GM19351 (cell line): ENCODE measurements around the gene LAP3.
"Not testable (repeated sequence)": the region's sequence is repeated elsewhere in the genome, so short reads cannot be mapped to it uniquely, and the experiment has no call there.

Experiments
- ATAC-seq: cut with Tn5 transposase; IDR thresholded peaks from one replicate; pipeline ENCODE4 v1.9.1; 2021; ENCODE audit warnings: mild to moderate bottlenecking, moderate library complexity; ENCODE audit not compliant: unreplicated experiment

The LAP3 gene

DNA sequence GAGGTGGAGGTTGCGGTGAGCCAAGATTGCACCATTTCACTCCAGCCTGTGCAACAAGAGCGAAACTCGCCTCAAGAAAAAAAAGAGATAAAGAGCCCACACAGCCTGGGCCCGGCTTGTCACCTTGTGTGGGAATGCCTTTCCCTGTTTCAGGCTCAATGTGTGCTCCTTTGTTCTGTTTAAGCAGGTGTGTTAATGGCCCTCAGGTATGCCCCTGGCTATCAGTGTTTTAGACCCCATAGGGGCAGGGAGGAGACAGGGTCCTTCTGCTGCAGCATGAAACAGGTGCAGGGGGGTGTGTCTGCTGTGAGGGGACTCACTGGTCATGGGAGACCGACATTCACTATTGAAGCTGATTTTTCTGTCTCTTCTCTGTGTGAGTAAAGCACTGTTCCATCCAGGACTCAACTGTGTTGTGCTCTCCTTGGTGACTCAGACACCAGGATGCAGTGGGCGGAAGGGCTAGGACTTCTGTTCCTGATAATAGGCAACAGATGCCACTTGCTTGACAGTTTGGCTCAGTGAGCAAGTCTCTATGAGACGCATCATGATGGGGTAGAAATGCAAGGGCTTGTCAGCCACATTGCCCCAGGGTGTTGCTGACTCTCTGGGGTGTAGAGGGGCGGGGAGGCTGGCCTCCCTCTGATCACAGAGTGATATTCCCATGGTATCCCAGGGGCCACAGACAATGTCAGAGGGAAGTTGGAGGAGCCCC is 15.6 kb upstream of the LAP3 start:
- no peak for ATAC-seq

DNA sequence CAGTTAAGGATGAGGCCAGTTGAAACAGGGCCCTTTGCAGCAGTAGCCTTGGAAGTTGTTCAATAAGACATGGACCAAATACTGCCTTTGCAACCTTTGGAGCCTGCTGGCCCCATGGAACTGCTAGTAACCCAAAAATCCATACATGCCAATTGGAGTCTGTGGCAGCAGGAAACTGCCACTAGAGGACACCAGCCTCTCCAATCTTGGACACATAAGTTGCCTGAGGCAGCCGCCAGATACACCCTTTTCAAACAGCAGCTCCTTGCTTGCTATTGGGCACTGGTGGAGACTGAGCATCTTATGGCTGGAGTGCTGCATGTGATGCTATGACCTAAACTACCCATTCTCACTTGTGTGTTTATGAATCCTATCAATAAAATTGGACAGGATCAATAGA is 14.8 kb upstream of the LAP3 start:
- ATAC-seq: no peak

DNA sequence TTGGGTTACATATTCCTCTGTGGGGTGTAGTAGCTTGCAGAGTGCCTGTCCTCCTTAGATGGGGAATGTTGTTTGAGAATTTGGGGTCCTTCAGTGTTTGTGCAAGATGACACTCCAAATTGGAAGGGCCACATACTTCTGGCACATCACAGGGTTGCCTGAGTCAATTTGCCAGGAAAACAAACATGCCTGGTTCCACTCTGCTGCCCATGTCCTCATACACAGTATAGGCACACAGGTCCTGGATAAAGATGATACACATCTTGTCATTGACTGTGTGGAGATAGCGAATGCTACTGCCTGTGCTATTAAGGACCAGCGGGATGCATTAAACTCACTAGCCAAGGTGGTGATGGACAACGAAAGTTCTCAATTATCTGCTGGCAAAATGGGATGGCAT is 11.2 kb upstream of the LAP3 start:
- no peak for ATAC-seq

DNA sequence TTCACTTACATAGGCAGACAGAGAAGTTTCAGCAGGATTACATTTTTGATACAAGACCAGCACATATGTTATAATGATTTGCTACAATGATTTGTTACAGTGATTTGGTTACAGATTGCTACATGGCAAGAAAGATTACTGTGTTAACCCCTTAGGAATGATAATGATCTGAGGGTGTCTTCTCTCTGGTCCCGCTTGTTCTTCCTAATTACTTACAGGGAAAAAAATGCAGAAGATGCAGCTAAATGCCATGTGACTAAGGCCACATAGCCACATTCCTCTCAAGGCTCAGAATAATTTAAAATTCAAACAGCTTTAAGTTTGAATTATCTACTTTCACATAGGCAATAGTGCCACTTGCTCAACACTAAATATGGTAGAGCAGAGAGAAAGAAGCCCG is 9.7 kb upstream of the LAP3 start:
- ATAC-seq: no peak

DNA sequence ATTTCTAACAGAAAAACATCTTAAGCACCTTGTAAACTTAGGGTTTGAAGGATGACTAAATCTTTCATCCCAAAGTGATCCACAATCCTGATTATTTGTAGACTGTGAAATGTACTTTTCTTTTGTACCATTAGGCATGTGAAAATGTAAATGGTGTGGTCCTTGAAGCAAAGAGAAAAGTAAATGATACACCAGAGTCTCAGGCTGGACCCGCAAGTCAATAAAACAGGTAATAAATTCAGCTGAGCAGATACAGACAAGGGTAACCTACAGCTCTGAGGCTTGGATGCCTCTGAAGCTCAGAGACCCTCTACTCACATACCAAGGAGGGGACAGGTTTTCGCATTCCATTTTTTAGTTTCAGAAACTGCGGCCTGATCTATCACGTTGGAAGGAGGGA is 2.8 kb upstream of the LAP3 start:
- no peak for ATAC-seq

DNA sequence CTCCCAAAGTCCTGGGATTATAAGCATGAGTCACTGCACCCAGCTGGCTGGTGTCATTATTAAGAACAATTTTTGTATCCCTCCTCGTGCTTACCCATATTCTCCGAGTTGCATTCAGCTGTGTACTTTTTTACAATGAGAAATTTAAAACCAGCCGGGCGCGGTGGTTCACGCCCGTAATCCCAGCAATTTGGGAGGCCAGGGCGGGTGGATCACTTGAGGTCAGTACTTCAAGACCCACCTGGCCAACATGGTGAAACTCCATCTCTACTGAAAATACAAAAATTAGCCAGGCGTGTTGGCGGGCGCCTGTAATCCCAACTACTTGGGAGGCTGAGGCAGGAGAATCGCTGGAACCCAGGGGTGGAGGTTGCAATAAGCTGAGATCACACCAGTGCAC is 1.8 kb upstream of the LAP3 start:
- ATAC-seq: not testable (repeated sequence)

DNA sequence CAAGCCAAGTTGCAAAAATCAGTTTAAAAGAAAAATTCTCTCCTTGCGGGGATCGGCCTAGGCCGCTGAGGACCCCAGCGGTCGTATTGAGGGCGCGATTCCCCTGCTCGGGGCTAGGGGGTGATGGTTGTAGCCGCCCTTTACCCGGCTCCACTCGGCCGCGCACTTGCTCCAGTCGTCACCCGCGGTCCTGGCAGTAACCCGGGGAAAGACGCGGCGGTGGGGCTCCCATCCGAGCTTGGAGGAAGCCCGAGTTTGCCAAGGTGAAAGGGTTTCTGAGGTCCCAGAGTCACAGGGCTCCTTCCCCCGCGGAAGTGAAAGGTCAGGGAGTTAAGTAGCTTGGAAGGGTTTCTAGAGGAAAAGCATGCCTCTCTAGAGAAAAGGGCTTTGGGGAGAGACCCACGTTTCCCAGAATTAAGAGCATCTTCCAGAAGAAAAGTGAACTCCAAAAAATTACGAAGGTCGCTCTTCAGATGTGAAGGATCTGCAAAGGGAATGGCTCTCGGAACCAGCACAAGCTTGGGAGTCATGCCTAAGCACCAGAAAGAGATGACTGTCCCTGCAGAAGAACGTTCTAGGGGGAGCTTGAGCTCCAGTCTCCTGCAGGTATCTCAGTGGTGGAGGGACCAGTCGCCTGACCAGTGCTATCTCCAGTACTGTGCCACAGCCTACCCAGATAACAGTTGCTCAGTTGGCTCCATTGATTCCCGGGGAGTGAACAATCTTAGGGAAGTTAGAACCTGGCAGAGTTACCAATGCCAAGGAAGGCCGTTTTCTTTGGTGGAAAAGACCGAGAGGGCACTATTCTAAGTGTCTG is 875 bp downstream of the LAP3 start:
- ATAC-seq: peak; percentile 20

DNA sequence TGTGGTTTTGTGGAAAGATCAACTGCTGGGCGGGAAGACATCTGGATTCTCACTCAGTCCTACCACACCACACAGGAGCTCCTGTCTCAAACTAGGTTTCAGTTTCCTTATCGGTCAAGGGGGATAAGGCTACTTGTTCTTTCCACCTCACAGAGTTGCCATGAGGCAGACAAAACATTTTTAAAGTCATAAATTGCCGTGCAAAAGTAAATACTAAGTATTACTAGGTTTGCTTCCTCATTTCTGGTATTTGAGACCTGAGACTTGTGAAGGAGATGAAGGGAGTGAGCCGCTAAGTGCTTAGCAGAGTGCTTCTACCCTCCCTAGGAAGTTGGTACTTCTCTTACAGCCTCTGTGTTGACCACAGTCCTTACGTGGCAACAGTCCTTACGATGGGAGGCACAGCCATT is 1.5 kb downstream of the LAP3 start:
- peak; percentile 28 for ATAC-seq

DNA sequence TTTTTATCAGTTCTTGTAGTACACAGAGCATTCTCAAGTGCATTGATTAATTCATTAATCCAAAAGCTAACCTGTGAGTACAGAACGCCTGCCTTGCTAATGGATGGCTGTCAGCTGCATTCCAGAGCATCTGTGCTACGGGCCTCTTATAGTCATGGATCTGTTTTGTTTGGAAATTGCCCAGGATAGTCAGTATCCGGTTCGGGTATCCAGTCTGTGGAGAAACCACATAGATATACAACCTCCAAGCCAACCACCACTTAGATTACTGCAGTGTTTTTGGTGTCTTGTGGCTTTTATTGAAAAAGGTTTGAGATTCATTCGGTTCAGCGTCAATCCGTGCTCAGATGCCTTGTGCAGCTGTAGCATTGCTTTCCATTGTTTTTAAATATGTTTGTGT is 4.0 kb downstream of the LAP3 start:
- ATAC-seq: no peak

DNA sequence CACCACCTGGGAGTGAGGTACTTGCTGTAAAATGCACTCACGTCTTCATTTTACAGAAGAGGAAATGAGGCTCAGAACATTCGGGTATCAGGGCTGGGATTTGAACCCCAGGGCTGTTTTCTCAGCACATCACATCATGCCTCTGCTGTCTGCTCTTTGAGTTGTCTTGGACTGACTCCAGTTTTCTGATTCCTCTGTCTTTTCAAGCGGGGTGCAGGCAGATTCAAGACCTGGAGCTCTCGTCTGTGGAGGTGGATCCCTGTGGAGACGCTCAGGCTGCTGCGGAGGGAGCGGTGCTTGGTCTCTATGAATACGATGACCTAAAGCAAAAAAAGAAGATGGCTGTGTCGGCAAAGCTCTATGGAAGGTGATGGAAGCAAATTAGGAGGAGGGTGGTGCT is 6.3 kb downstream of the LAP3 start:
- no peak for ATAC-seq

DNA sequence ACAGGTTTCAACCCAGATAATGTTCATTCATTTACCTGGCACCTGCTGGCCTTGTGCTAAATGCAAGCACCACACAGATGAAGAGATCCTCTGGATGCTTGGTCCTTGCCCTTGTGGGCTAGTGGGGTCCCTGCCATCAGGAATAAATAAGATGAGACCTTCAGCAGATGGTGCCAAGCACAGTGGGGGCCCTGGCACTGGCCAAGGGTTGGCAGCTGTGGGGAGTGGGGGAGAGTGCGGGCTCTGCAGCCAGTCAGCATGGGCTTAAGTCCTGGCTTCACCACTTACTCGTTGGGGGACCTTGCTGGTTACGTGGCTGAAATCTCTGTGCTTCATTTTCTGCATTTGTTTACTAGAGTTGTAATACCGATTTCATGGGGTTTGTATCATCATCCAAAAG is 6.9 kb downstream of the LAP3 start:
- no peak for ATAC-seq

DNA sequence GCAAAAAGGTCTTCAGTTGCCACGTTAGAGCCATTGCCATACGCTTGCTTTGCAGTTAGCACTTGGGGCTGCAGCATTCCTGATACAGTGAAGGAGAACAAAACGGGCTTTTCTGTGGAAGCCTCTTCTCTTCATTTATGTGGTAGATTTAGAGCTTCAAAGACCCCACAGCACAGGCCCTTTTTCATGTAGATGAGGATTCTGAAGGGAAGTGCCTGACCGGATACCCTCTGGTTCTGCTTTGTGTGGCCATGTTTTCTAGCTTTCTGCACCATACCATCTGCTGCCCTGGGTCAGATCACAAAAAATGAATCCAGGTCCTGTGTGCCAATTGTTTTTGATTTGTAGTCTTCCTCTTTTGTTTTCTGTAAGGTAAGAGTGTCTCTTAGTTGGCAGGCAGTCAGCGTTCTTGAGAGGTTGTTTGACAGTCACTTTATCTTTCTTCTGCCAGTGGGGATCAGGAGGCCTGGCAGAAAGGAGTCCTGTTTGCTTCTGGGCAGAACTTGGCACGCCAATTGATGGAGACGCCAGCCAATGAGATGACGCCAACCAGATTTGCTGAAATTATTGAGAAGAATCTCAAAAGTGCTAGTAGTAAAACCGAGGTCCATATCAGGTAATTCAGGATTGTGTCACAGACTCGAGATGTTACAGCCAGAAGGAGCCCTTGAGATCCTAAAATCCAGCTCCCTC is 7.7 kb downstream of the LAP3 start:
- ATAC-seq: no peak

DNA sequence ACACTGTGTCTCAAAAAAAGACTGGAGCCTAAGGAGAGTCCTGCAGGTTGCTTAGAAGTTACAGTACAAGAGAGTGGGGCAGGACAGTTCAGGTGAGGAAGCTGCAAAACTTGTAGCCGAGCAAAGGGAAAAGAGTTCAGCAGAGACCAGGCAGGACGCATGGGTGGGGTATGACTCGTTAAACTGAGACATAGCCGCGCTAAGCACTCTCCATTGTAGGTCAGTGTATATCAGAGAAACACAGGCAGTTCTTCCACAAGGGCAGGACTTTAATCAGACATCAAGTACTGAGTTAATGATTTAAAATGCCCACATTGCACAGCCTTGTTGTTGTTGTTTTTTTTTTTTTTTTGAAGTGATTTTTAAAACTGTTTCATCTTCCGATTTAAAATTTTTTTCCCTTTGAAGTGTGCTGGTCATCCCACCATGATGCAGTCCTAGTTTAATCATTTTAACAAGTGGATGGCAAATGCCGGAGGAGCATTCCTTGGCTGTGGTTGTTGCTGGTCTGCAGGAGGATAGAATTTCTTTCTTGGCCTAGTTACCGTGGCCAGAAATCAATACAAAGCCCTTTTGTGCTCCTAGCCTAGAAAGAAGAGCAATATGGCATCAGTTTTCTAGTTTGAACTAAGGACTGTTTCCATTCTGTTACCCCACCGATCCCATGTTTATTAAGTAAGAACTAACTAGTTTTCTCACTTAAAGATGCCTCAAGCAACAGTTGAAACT is 10.3 kb downstream of the LAP3 start:
- no peak for ATAC-seq

DNA sequence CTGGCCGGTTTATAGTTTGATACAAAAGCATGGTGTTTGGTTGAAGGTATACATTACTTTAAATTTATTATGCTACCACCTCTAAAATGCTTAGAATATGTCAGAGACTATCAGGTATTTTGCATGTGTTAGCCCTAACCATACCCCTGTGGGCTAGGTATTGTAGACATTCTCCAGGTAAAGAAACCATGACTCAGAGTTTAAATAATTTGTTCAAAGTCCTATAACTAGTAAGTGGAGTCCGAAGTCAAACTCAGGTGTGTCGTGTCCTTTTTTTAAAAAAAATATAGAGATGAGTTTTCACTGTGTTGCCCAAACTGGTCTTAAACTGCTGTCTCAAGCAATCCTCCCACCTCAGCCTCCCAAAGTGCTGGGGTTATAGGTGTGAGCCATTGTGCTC is 12.4 kb downstream of the LAP3 start:
- ATAC-seq: no peak

DNA sequence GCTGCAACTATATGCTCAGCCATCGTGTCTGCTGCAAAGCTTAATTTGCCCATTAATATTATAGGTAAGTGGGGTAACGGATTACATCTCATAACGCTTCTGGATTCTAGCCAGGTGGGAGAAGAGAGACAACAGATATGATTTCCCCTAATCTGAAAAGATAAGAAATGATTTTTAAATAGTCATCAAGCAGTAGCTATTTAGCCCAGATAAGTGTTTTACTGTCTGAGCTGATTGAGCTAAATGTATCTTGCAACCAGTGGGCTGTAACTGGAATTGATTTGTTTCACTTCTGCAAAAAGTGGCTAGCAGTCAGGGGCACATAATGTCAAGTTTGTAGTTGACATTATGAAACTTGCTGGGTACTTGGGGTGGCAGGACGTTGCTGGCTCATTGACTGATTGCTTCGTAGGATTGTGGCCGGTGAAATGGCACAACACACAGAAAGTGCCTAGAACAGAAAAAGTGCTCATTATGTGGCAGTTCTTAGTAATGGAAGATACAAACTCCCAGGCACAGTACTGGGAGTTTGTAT is 18.5 kb downstream of the LAP3 start:
- ATAC-seq: peak; percentile 89

DNA sequence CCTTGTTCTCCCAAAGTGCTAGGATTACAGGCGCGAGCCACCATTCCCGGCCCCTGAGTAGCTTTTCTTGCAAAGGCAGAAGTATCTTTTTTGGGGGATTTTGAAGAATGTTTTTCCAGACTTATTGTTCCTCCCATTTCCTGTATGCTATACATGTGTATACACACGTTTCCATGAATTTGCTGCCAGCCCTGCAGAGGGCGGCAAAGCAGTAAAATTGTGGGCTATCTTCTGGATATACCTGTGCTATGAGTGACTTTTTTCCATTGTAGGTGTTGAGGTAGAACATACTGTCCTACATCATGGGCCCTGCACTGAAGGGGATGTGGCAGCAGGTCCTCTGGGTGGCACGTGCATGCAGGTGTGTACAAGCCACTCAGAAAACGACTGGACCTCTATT is 20.5 kb downstream of the LAP3 start:
- no peak for ATAC-seq

DNA sequence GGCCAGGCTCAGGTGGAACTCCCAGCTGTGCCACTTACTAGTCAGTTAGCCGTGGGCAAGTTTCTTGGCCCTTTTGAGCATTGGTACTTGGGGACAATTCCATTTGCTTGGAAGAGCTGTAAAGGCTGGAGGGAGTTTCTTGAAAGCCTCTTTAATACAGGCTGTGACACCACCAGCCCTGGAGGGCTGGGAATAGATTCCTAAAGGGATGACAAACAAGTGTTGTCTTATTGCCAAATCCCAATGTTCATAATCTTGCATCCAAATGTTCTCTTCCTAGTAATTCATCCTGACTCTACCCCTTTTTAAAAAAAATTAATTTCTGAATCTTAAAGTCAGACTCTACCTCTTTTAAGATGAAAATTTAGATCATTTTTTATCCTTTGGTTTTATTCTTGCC is 22.8 kb downstream of the LAP3 start:
- ATAC-seq: no peak

DNA sequence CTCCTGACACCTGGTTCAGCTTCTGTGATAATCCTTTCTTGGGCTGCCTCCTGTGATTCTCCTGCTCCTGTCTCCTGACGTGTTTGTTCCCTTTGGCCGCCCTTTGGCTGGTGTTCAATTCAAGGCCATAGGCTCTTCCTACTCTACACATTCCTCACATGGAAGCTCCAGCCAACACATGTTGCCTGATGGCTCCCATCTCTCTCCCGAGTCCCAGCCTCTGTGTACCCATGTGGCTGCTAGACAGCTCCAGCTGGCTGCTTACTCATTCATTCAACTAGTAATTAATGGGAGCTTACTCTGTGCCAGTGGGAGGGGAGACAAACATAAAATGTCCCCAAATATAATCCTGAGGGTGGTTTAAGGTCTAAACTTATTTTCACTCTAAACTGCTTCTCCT is 28.2 kb downstream of the LAP3 start:
- no peak for ATAC-seq

DNA sequence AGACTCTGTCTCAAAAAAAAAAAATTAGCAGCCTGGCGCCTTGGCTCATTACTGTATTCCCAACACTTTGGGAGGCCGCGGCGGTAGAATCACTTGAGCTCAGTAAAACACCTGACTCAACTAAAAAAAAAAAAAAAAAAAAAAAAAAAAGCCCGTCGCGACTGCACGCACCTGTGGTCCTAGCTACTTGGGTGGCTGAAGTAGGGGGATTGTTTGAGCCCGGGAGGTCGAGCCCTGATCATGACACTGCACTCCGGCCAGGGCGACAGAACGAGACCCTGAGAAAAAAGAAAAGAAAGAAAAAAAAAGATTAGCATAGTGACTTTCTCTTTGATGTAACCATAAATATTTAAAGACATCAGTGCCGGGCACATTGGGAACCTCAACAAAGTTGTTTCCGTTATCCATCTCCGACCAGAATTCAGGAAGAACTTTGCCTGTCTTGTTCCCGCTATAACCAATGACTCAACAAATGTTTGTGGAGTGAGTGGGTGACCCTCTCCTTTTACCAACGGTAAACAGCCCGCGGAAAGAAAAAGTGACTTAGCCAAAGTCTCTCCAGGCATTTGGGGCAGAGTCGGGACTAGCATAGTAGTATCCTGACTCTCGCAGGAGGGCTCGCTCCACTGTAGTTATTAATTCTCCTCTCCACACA is 36.9 kb downstream of the LAP3 start:
- ATAC-seq: peak; percentile 50
